T1000 (cell line): Measurements from ENCODE around the gene GALNT9.
"Not testable (repeated sequence)": the region's sequence is repeated elsewhere in the genome, so short reads cannot be mapped to it uniquely, and the experiment has no call there.

Experiments
- DNase-seq: peaks from one replicate; lab custom pipeline; 2025; ENCODE audit warnings: mixed read lengths; lab: John Stamatoyannopoulos, UW

GALNT9 gene

GRCh38 chr12:132196873-132197390, 132.5 kb downstream of the GALNT9 start:
- no peak for DNase-seq

- DNase-seq, result no peak
Observed at GRCh38 chr12:132196038-132196872, 133.1 kb downstream of the GALNT9 start.

- not testable (repeated sequence) for DNase-seq
Observed at GRCh38 chr12:132195242-132195641, 134.1 kb downstream of the GALNT9 start.

- no peak for DNase-seq
Observed at GRCh38 chr12:132194556-132194955, 134.8 kb downstream of the GALNT9 start.

GRCh38 chr12:132194056-132194455, 135.3 kb downstream of the GALNT9 start:
- no peak for DNase-seq

GRCh38 chr12:132191715-132192553, 137.5 kb downstream of the GALNT9 start:
- no peak for DNase-seq

GRCh38 chr12:132190834-132191500, 138.4 kb downstream of the GALNT9 start:
- no peak for DNase-seq

- DNase-seq, result no peak
Observed at GRCh38 chr12:132190012-132190755, 139.2 kb downstream of the GALNT9 start.

GRCh38 chr12:132189378-132190011, 139.9 kb downstream of the GALNT9 start:
- peak; percentile 30 for DNase-seq

- no peak for DNase-seq
Observed at GRCh38 chr12:132188916-132189325, 140.5 kb downstream of the GALNT9 start.

- no peak for DNase-seq
Observed at GRCh38 chr12:132188451-132188901, 140.9 kb downstream of the GALNT9 start.

- DNase-seq, result no peak
Observed at GRCh38 chr12:132187646-132188450, 141.5 kb downstream of the GALNT9 start.

GRCh38 chr12:132186857-132187620, 142.3 kb downstream of the GALNT9 start:
- no peak for DNase-seq

- no peak for DNase-seq
Observed at GRCh38 chr12:132186208-132186856, 143.1 kb downstream of the GALNT9 start.

GRCh38 chr12:132185705-132186104, 143.7 kb downstream of the GALNT9 start:
- no peak for DNase-seq

GRCh38 chr12:132182711-132183365, 146.6 kb downstream of the GALNT9 start:
- DNase-seq, result no peak

GRCh38 chr12:132182206-132182710, 147.1 kb downstream of the GALNT9 start:
- DNase-seq, result no peak
